Endothelial cell of umbilical vein (primary cell): ENCODE results near the gene FOXL1.

Experiments
- EZH2 ChIP-seq: IDR thresholded peaks from 2 replicates; pipeline ENCODE4 v1.6.1; 2012; ENCODE audit warnings: borderline replicate concordance, low read depth, mild to moderate bottlenecking, moderate library complexity, low read length, inconsistent platforms; ENCODE audit not compliant: severe bottlenecking
- MYC ChIP-seq: IDR thresholded peaks from one replicate; pipeline ENCODE4 v1.6.1; 2011; ENCODE audit warnings: mild to moderate bottlenecking, low read depth, low read length
- POLR2A ChIP-seq: IDR thresholded peaks from 2 replicates; pipeline ENCODE4 v1.6.1; 2012; ENCODE audit warnings: low read depth, mild to moderate bottlenecking, control low read depth, low read length

GRCh38 chr16:86531191-86531545 lies 47.2 kb upstream of the FOXL1 start:
- no peak for TF ChIP-seq EZH2
- TF ChIP-seq MYC: no peak
- no peak for TF ChIP-seq POLR2A
